ENCODE results near the gene C2orf80. TPM values are rescaled to one million over a fixed set of nuclear protein-coding genes. Genes with fewer than 3 reads are reported as not detected.

C2orf80 gene
- total and polyA plus RNA-seq, 2 experiments from 2014 or later: 0.92 TPM; not detected in 1

- H3K4me2 ChIP-seq: no peak overlapping the region
- H2AFZ ChIP-seq: peak overlapping the region; percentile 89
- Mint-ChIP-seq H3K4me1 (peaks cover 15% of the 10 kb centered on the region), H3K27ac (no peak overlapping the region), H3K4me3 (no peak overlapping the region), H3K36me3 (ENCODE audit: low read depth) (peaks cover 26% of the 10 kb centered on the region), H3K9me3 (peaks cover 27% of the 10 kb centered on the region), H3K27me3 (ENCODE audit: insufficient read depth, low read depth, poor library complexity) (no peaks in the 10 kb centered on the region)
- H3K4me3 ChIP-seq: no peak overlapping the region
- no peak for DNase-seq (ENCODE audit: low spot score)
- H3K36me3 ChIP-seq (ENCODE audit: insufficient read depth): no peaks in the 10 kb centered on the region
- no peaks in the 10 kb centered on the region for H3F3A ChIP-seq (replicated peaks; ENCODE audit: low read depth)
- H4K20me1 ChIP-seq (replicated peaks; ENCODE audit: insufficient read depth): no peaks in the 10 kb centered on the region
- peaks cover 19% of the 10 kb centered on the region for H3K4me1 ChIP-seq (ENCODE audit: insufficient read depth)
- TF ChIP-seq EZH2 (IDR thresholded peaks at IDR 0.05; ENCODE audit: low read depth, unreplicated experiment) (no peak), EZH2phosphoT487 (IDR thresholded peaks at IDR 0.05; ENCODE audit: unreplicated experiment) (no peak), JUNB (IDR thresholded peaks at IDR 0.05; ENCODE audit: unreplicated experiment) (no peak), NANOG (IDR thresholded peaks at IDR 0.05; ENCODE audit: borderline replicate concordance) (no peak), STAT1 (IDR thresholded peaks at IDR 0.05; ENCODE audit: unreplicated experiment) (no peak), ETS1 (IDR thresholded peaks at IDR 0.05) (no peak), ZNF114 (CRISPR knock-in tag; IDR thresholded peaks at IDR 0.05) (no peak), CTCF (conservative IDR thresholded peaks at IDR 0.05; ENCODE audit: low read depth in 2 of 2) (no peak), ZNF331 (CRISPR knock-in tag; IDR thresholded peaks at IDR 0.05; ENCODE audit: low read depth) (no peak), CREB1 (CRISPR knock-in tag; IDR thresholded peaks at IDR 0.05; ENCODE audit: low read depth) (no peak), POLR2AphosphoS5 (IDR thresholded peaks at IDR 0.05; ENCODE audit: low read depth) (no peak)
- TF ChIP-seq, protein P1, sequence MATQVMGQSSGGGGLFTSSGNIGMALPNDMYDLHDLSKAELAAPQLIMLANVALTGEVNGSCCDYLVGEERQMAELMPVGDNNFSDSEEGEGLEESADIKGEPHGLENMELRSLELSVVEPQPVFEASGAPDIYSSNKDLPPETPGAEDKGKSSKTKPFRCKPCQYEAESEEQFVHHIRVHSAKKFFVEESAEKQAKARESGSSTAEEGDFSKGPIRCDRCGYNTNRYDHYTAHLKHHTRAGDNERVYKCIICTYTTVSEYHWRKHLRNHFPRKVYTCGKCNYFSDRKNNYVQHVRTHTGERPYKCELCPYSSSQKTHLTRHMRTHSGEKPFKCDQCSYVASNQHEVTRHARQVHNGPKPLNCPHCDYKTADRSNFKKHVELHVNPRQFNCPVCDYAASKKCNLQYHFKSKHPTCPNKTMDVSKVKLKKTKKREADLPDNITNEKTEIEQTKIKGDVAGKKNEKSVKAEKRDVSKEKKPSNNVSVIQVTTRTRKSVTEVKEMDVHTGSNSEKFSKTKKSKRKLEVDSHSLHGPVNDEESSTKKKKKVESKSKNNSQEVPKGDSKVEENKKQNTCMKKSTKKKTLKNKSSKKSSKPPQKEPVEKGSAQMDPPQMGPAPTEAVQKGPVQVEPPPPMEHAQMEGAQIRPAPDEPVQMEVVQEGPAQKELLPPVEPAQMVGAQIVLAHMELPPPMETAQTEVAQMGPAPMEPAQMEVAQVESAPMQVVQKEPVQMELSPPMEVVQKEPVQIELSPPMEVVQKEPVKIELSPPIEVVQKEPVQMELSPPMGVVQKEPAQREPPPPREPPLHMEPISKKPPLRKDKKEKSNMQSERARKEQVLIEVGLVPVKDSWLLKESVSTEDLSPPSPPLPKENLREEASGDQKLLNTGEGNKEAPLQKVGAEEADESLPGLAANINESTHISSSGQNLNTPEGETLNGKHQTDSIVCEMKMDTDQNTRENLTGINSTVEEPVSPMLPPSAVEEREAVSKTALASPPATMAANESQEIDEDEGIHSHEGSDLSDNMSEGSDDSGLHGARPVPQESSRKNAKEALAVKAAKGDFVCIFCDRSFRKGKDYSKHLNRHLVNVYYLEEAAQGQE (IDR thresholded peaks at IDR 0.05; ENCODE audit: unreplicated experiment): no peak
- TF ChIP-seq, protein P2, sequence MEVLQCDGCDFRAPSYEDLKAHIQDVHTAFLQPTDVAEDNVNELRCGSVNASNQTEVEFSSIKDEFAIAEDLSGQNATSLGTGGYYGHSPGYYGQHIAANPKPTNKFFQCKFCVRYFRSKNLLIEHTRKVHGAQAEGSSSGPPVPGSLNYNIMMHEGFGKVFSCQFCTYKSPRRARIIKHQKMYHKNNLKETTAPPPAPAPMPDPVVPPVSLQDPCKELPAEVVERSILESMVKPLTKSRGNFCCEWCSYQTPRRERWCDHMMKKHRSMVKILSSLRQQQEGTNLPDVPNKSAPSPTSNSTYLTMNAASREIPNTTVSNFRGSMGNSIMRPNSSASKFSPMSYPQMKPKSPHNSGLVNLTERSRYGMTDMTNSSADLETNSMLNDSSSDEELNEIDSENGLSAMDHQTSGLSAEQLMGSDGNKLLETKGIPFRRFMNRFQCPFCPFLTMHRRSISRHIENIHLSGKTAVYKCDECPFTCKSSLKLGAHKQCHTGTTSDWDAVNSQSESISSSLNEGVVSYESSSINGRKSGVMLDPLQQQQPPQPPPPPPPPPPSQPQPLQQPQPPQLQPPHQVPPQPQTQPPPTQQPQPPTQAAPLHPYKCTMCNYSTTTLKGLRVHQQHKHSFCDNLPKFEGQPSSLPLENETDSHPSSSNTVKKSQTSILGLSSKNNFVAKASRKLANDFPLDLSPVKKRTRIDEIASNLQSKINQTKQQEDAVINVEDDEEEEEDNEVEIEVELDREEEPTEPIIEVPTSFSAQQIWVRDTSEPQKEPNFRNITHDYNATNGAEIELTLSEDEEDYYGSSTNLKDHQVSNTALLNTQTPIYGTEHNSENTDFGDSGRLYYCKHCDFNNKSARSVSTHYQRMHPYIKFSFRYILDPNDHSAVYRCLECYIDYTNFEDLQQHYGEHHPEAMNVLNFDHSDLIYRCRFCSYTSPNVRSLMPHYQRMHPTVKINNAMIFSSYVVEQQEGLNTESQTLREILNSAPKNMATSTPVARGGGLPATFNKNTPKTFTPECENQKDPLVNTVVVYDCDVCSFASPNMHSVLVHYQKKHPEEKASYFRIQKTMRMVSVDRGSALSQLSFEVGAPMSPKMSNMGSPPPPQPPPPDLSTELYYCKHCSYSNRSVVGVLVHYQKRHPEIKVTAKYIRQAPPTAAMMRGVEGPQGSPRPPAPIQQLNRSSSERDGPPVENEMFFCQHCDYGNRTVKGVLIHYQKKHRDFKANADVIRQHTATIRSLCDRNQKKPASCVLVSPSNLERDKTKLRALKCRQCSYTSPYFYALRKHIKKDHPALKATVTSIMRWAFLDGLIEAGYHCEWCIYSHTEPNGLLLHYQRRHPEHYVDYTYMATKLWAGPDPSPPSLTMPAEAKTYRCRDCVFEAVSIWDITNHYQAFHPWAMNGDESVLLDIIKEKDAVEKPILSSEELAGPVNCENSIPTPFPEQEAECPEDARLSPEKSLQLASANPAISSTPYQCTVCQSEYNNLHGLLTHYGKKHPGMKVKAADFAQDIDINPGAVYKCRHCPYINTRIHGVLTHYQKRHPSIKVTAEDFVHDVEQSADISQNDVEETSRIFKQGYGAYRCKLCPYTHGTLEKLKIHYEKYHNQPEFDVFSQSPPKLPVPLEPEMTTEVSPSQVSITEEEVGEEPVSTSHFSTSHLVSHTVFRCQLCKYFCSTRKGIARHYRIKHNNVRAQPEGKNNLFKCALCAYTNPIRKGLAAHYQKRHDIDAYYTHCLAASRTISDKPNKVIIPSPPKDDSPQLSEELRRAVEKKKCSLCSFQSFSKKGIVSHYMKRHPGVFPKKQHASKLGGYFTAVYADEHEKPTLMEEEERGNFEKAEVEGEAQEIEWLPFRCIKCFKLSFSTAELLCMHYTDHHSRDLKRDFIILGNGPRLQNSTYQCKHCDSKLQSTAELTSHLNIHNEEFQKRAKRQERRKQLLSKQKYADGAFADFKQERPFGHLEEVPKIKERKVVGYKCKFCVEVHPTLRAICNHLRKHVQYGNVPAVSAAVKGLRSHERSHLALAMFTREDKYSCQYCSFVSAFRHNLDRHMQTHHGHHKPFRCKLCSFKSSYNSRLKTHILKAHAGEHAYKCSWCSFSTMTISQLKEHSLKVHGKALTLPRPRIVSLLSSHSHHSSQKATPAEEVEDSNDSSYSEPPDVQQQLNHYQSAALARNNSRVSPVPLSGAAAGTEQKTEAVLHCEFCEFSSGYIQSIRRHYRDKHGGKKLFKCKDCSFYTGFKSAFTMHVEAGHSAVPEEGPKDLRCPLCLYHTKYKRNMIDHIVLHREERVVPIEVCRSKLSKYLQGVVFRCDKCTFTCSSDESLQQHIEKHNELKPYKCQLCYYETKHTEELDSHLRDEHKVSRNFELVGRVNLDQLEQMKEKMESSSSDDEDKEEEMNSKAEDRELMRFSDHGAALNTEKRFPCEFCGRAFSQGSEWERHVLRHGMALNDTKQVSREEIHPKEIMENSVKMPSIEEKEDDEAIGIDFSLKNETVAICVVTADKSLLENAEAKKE (CRISPR knock-in tag; IDR thresholded peaks at IDR 0.05): no peak
- no peak overlapping the region for H3K27ac ChIP-seq (ENCODE audit: low read depth)
- no peaks in the 10 kb centered on the region for H3K9me2 ChIP-seq (ENCODE audit: insufficient read depth)
- no peaks in the 10 kb centered on the region for H3K79me2 ChIP-seq (replicated peaks; ENCODE audit: insufficient read depth)
- ATAC-seq: no peak
- no peaks in the 10 kb centered on the region for H3K27me3 ChIP-seq (ENCODE audit: insufficient read depth)
These were observed 50.4 kb downstream of the C2orf80 start for GRCh38 chr2:208139447-208139846.

Measured in GM23338 (cell line).